SK-N-SH (cell line): ENCODE measurements around the gene WWOX. TPM values are rescaled to one million over a fixed set of nuclear protein-coding genes. Genes with fewer than 3 reads are reported as not detected.

ENCODE experiments used
- CTCF ChIA-PET: fragments of 300-600, 350-600 bp; formaldehyde crosslinking; extraction: SDS; loops from one replicate; lab custom pipeline; 2021; lab: Yijun Ruan, JAX
- POLR2A ChIA-PET: fragments of 350-600 bp; sonication (Branson Sonifier 250); formaldehyde crosslinking; extraction: SDS; loops from one replicate; lab custom pipeline; 2020; ENCODE audit warnings: antibody characterized with exemption, inconsistent platforms; lab: Yijun Ruan, JAX
- DNase-seq: peaks from one replicate; pipeline ENCODE4 v3.0.0; 2012
- H2AFZ ChIP-seq: fragments of 200-600 bp; sonication (generic); 2 replicates; pipeline ENCODE4 v1.8.1; 2016; ENCODE audit warnings: antibody characterized with exemption, mild to moderate bottlenecking, low read depth
- H3F3A ChIP-seq: fragments of 200-600 bp; sonication (generic); replicated peaks from 2 replicates; pipeline ENCODE3; 2016; ENCODE audit warnings: antibody characterized with exemption, mild to moderate bottlenecking; ENCODE audit not compliant: insufficient read depth
- H3K27ac ChIP-seq, 2 experiments: fragments of 200-500 bp in 1 of 2; fragments of 200-600 bp in 1 of 2; sonication (Bioruptor generic) in 1 of 2; sonication (generic), shearing (Covaris generic) in 1 of 2; 2 replicates each; pipeline versions ENCODE4 v1.5.1 to v1.6.1; 2014 to 2016; ENCODE audit warnings: low read depth in 2 of 2, inconsistent platforms in 1 of 2, low read length in 1 of 2, mild to moderate bottlenecking in 1 of 2, mixed read lengths in 1 of 2
- H3K27me3 ChIP-seq: fragments of 200-600 bp; sonication (generic), shearing (Covaris generic); 2 replicates; pipeline ENCODE4 v1.6.1; 2016; ENCODE audit warnings: mixed run types; ENCODE audit not compliant: insufficient read depth
- H3K36me3 ChIP-seq, 2 experiments: fragments of 200-500 bp in 1 of 2; fragments of 200-600 bp in 1 of 2; sonication (Bioruptor generic) in 1 of 2; sonication (generic) in 1 of 2; replicated peaks in 1 of 2; 2 replicates each; pipeline versions ENCODE3 to v1.5.1; 2014 to 2016; ENCODE audit warnings: low read length in 1 of 2, mild to moderate bottlenecking in 1 of 2; ENCODE audit not compliant: insufficient read depth in 2 of 2, control insufficient read depth in 1 of 2
- H3K4me1 ChIP-seq, 2 experiments: fragments of 200-500 bp in 1 of 2; fragments of 200-600 bp in 1 of 2; sonication (Bioruptor generic) in 1 of 2; sonication (generic), shearing (Covaris generic) in 1 of 2; 2 replicates each; pipeline versions ENCODE4 v1.5.1 to v1.6.1; 2014 to 2016; ENCODE audit warnings: low read depth in 1 of 2, low read length in 1 of 2, mixed run types in 1 of 2; ENCODE audit not compliant: insufficient read depth in 2 of 2, control insufficient read depth in 1 of 2
- H3K4me2 ChIP-seq: fragments of 200-600 bp; sonication (generic), shearing (Covaris generic); 2 replicates; pipeline ENCODE4 v1.6.1; 2017; ENCODE audit warnings: mixed run types
- H3K4me3 ChIP-seq, 2 experiments: fragments of 200-500 bp in 1 of 2; fragments of 200-600 bp in 1 of 2; sonication (Bioruptor generic) in 1 of 2; sonication (generic), shearing (Covaris generic) in 1 of 2; 2 replicates each; pipeline versions ENCODE4 v1.5.1 to v1.8.1; 2014 to 2016; ENCODE audit warnings: low read depth in 2 of 2, inconsistent platforms in 1 of 2, low read length in 1 of 2, mild to moderate bottlenecking in 1 of 2, mixed read lengths in 1 of 2, moderate library complexity in 1 of 2
- H3K79me2 ChIP-seq: fragments of 200-600 bp; sonication (generic); 2 replicates; pipeline ENCODE4 v1.8.1; 2017; ENCODE audit warnings: mild to moderate bottlenecking; ENCODE audit not compliant: insufficient read depth
- H3K9ac ChIP-seq: fragments of 200-600 bp; sonication (generic); 2 replicates; pipeline ENCODE4 v1.6.1; 2017; ENCODE audit warnings: mixed run types
- H3K9me2 ChIP-seq: fragments of 200-600 bp; sonication (generic); 2 replicates; pipeline ENCODE4 v1.6.1; 2017; ENCODE audit warnings: mixed run types
- H3K9me3 ChIP-seq: fragments of 200-600 bp; sonication (generic); 2 replicates; pipeline ENCODE4 v1.6.1; 2017; ENCODE audit warnings: mixed run types, mild to moderate bottlenecking, moderate library complexity
- H4K20me1 ChIP-seq: fragments of 200-600 bp; sonication (generic); 2 replicates; pipeline ENCODE4 v1.6.1; 2017; ENCODE audit warnings: mild to moderate bottlenecking, mixed run types; ENCODE audit not compliant: insufficient read depth
- CHD2 ChIP-seq: fragments of 150-350 bp; IDR thresholded peaks from 2 replicates; pipeline ENCODE4 v1.6.1; 2018; ENCODE audit warnings: low read length; ENCODE audit not compliant: partially characterized antibody
- FOXJ3 ChIP-seq: sonication (generic); formaldehyde crosslinking; IDR thresholded peaks from 2 replicates; pipeline ENCODE4 v1.5.1; 2020; ENCODE audit warnings: mild to moderate bottlenecking, missing genetic modification reagents
- GABPA ChIP-seq: IDR thresholded peaks from 2 replicates; pipeline ENCODE4 v1.4.0; 2012; ENCODE audit warnings: low read depth, mild to moderate bottlenecking
- JUND ChIP-seq: IDR thresholded peaks from 2 replicates; pipeline ENCODE4 v1.4.0; 2012
- MXI1 ChIP-seq: IDR thresholded peaks from 2 replicates; pipeline ENCODE4 v1.6.1; 2012; ENCODE audit warnings: mild to moderate bottlenecking, low read depth, low read length, improper control_type of control experiment
- NFIC ChIP-seq: IDR thresholded peaks from 2 replicates; pipeline ENCODE4 v1.4.0; 2012; ENCODE audit warnings: borderline replicate concordance
- NRF1 ChIP-seq: IDR thresholded peaks from 2 replicates; pipeline ENCODE4 v1.6.1; 2012; ENCODE audit warnings: low read depth, mild to moderate bottlenecking, low read length
- POLR2AphosphoS5 ChIP-seq: IDR thresholded peaks from 2 replicates; pipeline ENCODE4 v1.6.1; 2012; ENCODE audit warnings: low read depth, low read length
- RCOR1 ChIP-seq: fragments of 150-350 bp; IDR thresholded peaks from 2 replicates; pipeline ENCODE4 v1.6.1; 2017; ENCODE audit warnings: antibody characterized with exemption, low read length
- whole genome bisulfite sequencing: methylation state at CpG from one replicate; pipeline ENCODE4 v1.1.6; 2017; ENCODE audit warnings: low lambda C conversion rate; 5-methylcytosine and 5-hydroxymethylcytosine counted together
- polyA plus RNA-seq, 3 experiments: library from polyadenylated mRNA; depleted of rRNA; stranded (reverse); fragments of >200 nt; gene quantifications; 2 replicates each; pipeline ENCODE4 v1.2.3, GENCODE V29; 2012
- TF ChIP-seq, protein P1 (sequence below): IDR thresholded peaks from 2 replicates; pipeline ENCODE4; 2012
- TF ChIP-seq, protein P2 (sequence below): fragments of 200-600 bp; sonication (generic); IDR thresholded peaks from 2 replicates; pipeline ENCODE4 v1.6.1; 2017; ENCODE audit warnings: antibody characterized with exemption, mild to moderate bottlenecking, moderate library complexity
- TF ChIP-seq, protein P3 (sequence below): IDR thresholded peaks from 2 replicates; pipeline ENCODE4 v1.4.0; 2012; ENCODE audit warnings: low read depth, borderline replicate concordance
- TF ChIP-seq, protein P4 (sequence below): IDR thresholded peaks from 2 replicates; pipeline ENCODE4 v1.4.0; 2012; ENCODE audit warnings: low read depth
- TF ChIP-seq, protein P5 (sequence below): fragments of 150-350 bp; IDR thresholded peaks from 2 replicates; pipeline ENCODE4 v1.6.1; 2016; ENCODE audit warnings: mild to moderate bottlenecking, low read depth, low read length

WWOX gene
- polyA plus RNA-seq, 1 of the 3 experiments (the other 2 are of a cell fraction): 10.8 TPM

DNA sequence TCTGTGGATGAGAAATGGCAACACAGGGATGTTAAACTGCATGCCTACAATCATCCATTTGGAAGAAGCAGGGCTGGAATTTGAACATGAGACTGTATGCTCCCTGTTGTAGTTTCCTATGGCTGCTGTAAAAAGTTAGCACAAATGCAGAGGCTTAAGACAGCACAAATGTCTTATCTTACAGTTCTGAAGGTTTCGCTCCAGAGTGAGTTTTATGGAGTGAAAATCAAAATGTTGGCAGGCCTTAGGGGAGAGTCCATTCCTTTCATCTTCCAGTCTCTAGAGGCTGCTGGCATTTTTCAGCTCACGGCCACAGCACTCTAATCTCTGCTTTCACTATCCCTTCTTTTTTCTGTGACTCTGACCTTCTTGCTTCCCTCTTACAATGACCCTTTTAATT, 660.1 kb downstream of the WWOX start:
- no peak overlapping the region for H2AFZ ChIP-seq
- H3K4me2 ChIP-seq: no peak overlapping the region

DNA sequence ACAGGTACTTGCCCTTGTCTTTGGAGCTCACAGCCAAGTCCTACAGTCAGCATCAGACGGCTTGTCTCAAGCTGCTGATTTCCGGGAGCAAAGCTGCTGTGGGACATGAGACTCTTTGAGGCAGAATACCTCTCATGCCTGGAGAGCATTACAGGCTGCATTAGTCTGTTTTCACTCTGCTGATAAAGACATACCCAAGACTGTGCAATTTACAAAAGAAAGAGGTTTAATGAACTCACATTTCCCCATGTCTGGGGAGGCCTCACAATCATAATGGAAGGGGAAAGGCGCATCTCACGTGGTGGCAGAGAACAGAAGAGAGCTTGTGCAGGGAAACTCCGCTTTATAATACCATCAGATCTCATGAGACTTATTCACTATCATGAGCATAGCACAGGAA, 661.2 kb downstream of the WWOX start:
- no peaks in the 10 kb centered on the region for H3K9me3 ChIP-seq
- H3K4me2 ChIP-seq: no peak overlapping the region
- H3F3A ChIP-seq: no peaks in the 10 kb centered on the region
- H3K4me1 ChIP-seq: no peaks in the 10 kb centered on the region
- H3K4me3 ChIP-seq: no peak overlapping the region
- ChIA-PET CTCF (interaction anchor here (0.5 to 2.4 kb wide), 2 partner anchors 10 to 62 kb away, joined by 4 to 12 read pairs; no protein-coding TSS in a partner anchor), POLR2A (no interaction called here)
- H3K9me2 ChIP-seq: no peaks in the 10 kb centered on the region
- no peak overlapping the region for H3K9ac ChIP-seq
- no peaks in the 10 kb centered on the region for H3K79me2 ChIP-seq
- H3K36me3 ChIP-seq: no peaks in the 10 kb centered on the region
- H3K27ac ChIP-seq: no peak overlapping the region
- H4K20me1 ChIP-seq: no peaks in the 10 kb centered on the region
- DNase-seq: no peak
- H2AFZ ChIP-seq: no peak overlapping the region
- WGBS: 84% methylated on average over 5 of the region's 5 CpGs
- H3K27me3 ChIP-seq: no peaks in the 10 kb centered on the region
- TF ChIP-seq MXI1 (no peak), NRF1 (no peak), CHD2 (no peak), FOXJ3 (no peak), RCOR1 (no peak), JUND (no peak), NFIC (no peak), POLR2AphosphoS5 (no peak)
- TF ChIP-seq, protein P1, sequence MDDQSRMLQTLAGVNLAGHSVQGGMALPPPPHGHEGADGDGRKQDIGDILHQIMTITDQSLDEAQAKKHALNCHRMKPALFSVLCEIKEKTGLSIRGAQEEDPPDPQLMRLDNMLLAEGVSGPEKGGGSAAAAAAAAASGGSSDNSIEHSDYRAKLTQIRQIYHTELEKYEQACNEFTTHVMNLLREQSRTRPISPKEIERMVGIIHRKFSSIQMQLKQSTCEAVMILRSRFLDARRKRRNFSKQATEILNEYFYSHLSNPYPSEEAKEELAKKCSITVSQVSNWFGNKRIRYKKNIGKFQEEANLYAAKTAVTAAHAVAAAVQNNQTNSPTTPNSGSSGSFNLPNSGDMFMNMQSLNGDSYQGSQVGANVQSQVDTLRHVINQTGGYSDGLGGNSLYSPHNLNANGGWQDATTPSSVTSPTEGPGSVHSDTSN: no peak
- TF ChIP-seq, protein P2, sequence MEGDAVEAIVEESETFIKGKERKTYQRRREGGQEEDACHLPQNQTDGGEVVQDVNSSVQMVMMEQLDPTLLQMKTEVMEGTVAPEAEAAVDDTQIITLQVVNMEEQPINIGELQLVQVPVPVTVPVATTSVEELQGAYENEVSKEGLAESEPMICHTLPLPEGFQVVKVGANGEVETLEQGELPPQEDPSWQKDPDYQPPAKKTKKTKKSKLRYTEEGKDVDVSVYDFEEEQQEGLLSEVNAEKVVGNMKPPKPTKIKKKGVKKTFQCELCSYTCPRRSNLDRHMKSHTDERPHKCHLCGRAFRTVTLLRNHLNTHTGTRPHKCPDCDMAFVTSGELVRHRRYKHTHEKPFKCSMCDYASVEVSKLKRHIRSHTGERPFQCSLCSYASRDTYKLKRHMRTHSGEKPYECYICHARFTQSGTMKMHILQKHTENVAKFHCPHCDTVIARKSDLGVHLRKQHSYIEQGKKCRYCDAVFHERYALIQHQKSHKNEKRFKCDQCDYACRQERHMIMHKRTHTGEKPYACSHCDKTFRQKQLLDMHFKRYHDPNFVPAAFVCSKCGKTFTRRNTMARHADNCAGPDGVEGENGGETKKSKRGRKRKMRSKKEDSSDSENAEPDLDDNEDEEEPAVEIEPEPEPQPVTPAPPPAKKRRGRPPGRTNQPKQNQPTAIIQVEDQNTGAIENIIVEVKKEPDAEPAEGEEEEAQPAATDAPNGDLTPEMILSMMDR: no peak
- TF ChIP-seq, protein P3, sequence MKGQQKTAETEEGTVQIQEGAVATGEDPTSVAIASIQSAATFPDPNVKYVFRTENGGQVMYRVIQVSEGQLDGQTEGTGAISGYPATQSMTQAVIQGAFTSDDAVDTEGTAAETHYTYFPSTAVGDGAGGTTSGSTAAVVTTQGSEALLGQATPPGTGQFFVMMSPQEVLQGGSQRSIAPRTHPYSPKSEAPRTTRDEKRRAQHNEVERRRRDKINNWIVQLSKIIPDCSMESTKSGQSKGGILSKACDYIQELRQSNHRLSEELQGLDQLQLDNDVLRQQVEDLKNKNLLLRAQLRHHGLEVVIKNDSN: no peak

More for the DNA sequence above, 660.1 kb downstream of the WWOX start:
- Histone ChIP-seq H3K4me1 (no peaks in the 10 kb centered on the region), H3K36me3 (no peaks in the 10 kb centered on the region), H3K27ac (no peak overlapping the region), H3K9ac (no peak overlapping the region), H3F3A (no peaks in the 10 kb centered on the region), H3K4me3 (no peak overlapping the region), H3K9me2 (no peaks in the 10 kb centered on the region), H4K20me1 (no peaks in the 10 kb centered on the region), H3K9me3 (no peaks in the 10 kb centered on the region), H3K27me3 (no peaks in the 10 kb centered on the region), H3K79me2 (no peaks in the 10 kb centered on the region)
- DNase-seq: no peak
- WGBS: 40% methylated on average over 2 of the region's 2 CpGs
- TF ChIP-seq, protein P4, sequence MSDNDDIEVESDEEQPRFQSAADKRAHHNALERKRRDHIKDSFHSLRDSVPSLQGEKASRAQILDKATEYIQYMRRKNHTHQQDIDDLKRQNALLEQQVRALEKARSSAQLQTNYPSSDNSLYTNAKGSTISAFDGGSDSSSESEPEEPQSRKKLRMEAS: no peak
- no peak for TF ChIP-seq MXI1
- TF ChIP-seq GABPA: no peak
- no peak for TF ChIP-seq FOXJ3
- TF ChIP-seq, protein P2: no peak
- TF ChIP-seq, protein P5, sequence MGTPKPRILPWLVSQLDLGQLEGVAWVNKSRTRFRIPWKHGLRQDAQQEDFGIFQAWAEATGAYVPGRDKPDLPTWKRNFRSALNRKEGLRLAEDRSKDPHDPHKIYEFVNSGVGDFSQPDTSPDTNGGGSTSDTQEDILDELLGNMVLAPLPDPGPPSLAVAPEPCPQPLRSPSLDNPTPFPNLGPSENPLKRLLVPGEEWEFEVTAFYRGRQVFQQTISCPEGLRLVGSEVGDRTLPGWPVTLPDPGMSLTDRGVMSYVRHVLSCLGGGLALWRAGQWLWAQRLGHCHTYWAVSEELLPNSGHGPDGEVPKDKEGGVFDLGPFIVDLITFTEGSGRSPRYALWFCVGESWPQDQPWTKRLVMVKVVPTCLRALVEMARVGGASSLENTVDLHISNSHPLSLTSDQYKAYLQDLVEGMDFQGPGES: no peak
- ChIA-PET POLR2A (no interaction called here), CTCF (interaction anchor here (2.4 kb wide), 1 partner anchor 11 kb away, joined by 12 read pairs; no protein-coding TSS in a partner anchor)
